Measurements from ENCODE around the gene CD160. TPM values are rescaled to one million over a fixed set of nuclear protein-coding genes. Genes with fewer than 3 reads are reported as not detected.

CD160 gene
- total and polyA plus RNA-seq, 2 experiments from 2014 or later = 0.33 TPM; not detected in 1

- H3K4me3 ChIP-seq = no peak overlapping the region
- in situ Hi-C loops (cut with MboI) = no loop called here
- 92 to 93% methylated on average over 11 of the region's 11 CpGs for WGBS, 2 experiments (ENCODE audit: low coverage in 1 of 2, low lambda C conversion rate in 2 of 2, missing lambda C conversion rate in 2 of 2)
Observed at GRCh38 chr1:145692785-145693443, 26.4 kb upstream of the CD160 start.

GRCh38 chr1:145695821-145696629 lies 23.3 kb upstream of the CD160 start:
- Histone ChIP-seq H3K4me3 (no peak overlapping the region), H3K27me3 (replicated peaks; ENCODE audit: insufficient read depth) (no peaks in the 10 kb centered on the region), H4K20me1 (ENCODE audit: insufficient read depth) (no peaks in the 10 kb centered on the region), H3K36me3 (ENCODE audit: low read depth) (no peaks in the 10 kb centered on the region), H3K9ac (no peak overlapping the region), H3K4me2 (ENCODE audit: unreplicated experiment) (no peak overlapping the region), H3K27ac (no peak overlapping the region), H3K4me1 (ENCODE audit: insufficient read depth) (peaks cover 10% of the 10 kb centered on the region), H3K9me3 (ENCODE audit: low read depth) (no peaks in the 10 kb centered on the region), H3K9me2 (ENCODE audit: insufficient read depth) (no peaks in the 10 kb centered on the region), H2AFZ (no peak overlapping the region), H3F3A (ENCODE audit: insufficient read depth) (no peaks in the 10 kb centered on the region), H3K79me2 (ENCODE audit: insufficient read depth) (no peaks in the 10 kb centered on the region)
- WGBS, 2 experiments (ENCODE audit: low coverage in 1 of 2, low lambda C conversion rate in 2 of 2, missing lambda C conversion rate in 2 of 2) = 80 to 83% methylated on average over 5 of the region's 5 CpGs
- DNase-seq = no peak
- TF ChIP-seq EZH2 (IDR thresholded peaks at IDR 0.05; ENCODE audit: insufficient read depth, poor library complexity, severe bottlenecking) (no peak), EZH2phosphoT487 (IDR thresholded peaks at IDR 0.05; ENCODE audit: insufficient read depth, low read depth) (no peak)
- in situ Hi-C loops (cut with MboI) = no loop called here

More at GRCh38 chr1:145692785-145693443, 26.4 kb upstream of the CD160 start:
- H3K9ac ChIP-seq = no peak overlapping the region
- H4K20me1 ChIP-seq (ENCODE audit: insufficient read depth) = no peaks in the 10 kb centered on the region
- TF ChIP-seq EZH2phosphoT487 (IDR thresholded peaks at IDR 0.05; ENCODE audit: insufficient read depth, low read depth) = no peak
- no peak for TF ChIP-seq EZH2 (IDR thresholded peaks at IDR 0.05; ENCODE audit: insufficient read depth, poor library complexity, severe bottlenecking)
- peaks cover 21% of the 10 kb centered on the region for H3K4me1 ChIP-seq (ENCODE audit: insufficient read depth)
- H3K79me2 ChIP-seq (ENCODE audit: insufficient read depth) = no peaks in the 10 kb centered on the region
- no peaks in the 10 kb centered on the region for H3K36me3 ChIP-seq (ENCODE audit: low read depth)
- no peaks in the 10 kb centered on the region for H3K9me3 ChIP-seq (ENCODE audit: low read depth)
- no peak overlapping the region for H2AFZ ChIP-seq
- H3K9me2 ChIP-seq (ENCODE audit: insufficient read depth) = no peaks in the 10 kb centered on the region
- DNase-seq = no peak
- no peak overlapping the region for H3K27ac ChIP-seq
- H3K4me2 ChIP-seq (ENCODE audit: unreplicated experiment) = no peak overlapping the region
- H3F3A ChIP-seq (ENCODE audit: insufficient read depth) = peaks cover 19% of the 10 kb centered on the region
- no peaks in the 10 kb centered on the region for H3K27me3 ChIP-seq (replicated peaks; ENCODE audit: insufficient read depth)

GRCh38 chr1:145696630-145696960 lies 22.7 kb upstream of the CD160 start:
- no peak overlapping the region for H3K4me2 ChIP-seq (ENCODE audit: unreplicated experiment)
- DNase-seq = no peak
- H3K4me1 ChIP-seq (ENCODE audit: insufficient read depth) = peaks cover 4% of the 10 kb centered on the region
- H3K9me2 ChIP-seq (ENCODE audit: insufficient read depth) = no peaks in the 10 kb centered on the region
- no peak overlapping the region for H3K27ac ChIP-seq
- 92 to 93% methylated on average over 3 of the region's 3 CpGs for WGBS, 2 experiments (ENCODE audit: low coverage in 1 of 2, low lambda C conversion rate in 2 of 2, missing lambda C conversion rate in 2 of 2)
- TF ChIP-seq EZH2 (IDR thresholded peaks at IDR 0.05; ENCODE audit: insufficient read depth, poor library complexity, severe bottlenecking) (no peak), EZH2phosphoT487 (IDR thresholded peaks at IDR 0.05; ENCODE audit: insufficient read depth, low read depth) (no peak)
- no peaks in the 10 kb centered on the region for H3K9me3 ChIP-seq (ENCODE audit: low read depth)
- in situ Hi-C loops (cut with MboI) = no loop called here
- no peak overlapping the region for H2AFZ ChIP-seq
- H3K9ac ChIP-seq = no peak overlapping the region
- H3K79me2 ChIP-seq (ENCODE audit: insufficient read depth) = no peaks in the 10 kb centered on the region
- H3K4me3 ChIP-seq = no peak overlapping the region
- H3F3A ChIP-seq (ENCODE audit: insufficient read depth) = no peaks in the 10 kb centered on the region
- H4K20me1 ChIP-seq (ENCODE audit: insufficient read depth) = no peaks in the 10 kb centered on the region
- no peaks in the 10 kb centered on the region for H3K36me3 ChIP-seq (ENCODE audit: low read depth)
- no peaks in the 10 kb centered on the region for H3K27me3 ChIP-seq (replicated peaks; ENCODE audit: insufficient read depth)

- Histone ChIP-seq H3K4me1 (ENCODE audit: insufficient read depth) (peaks cover 12% of the 10 kb centered on the region), H3K9me2 (ENCODE audit: insufficient read depth) (no peaks in the 10 kb centered on the region), H3K4me2 (ENCODE audit: unreplicated experiment) (no peak overlapping the region), H3K9ac (no peak overlapping the region), H3K27ac (no peak overlapping the region), H3K4me3 (no peak overlapping the region), H3K36me3 (ENCODE audit: low read depth) (no peaks in the 10 kb centered on the region), H3F3A (ENCODE audit: insufficient read depth) (peaks cover 18% of the 10 kb centered on the region), H2AFZ (no peak overlapping the region), H3K27me3 (replicated peaks; ENCODE audit: insufficient read depth) (no peaks in the 10 kb centered on the region; the same call in 1 of the 2 replicates), H3K9me3 (ENCODE audit: low read depth) (no peaks in the 10 kb centered on the region), H4K20me1 (ENCODE audit: insufficient read depth) (no peaks in the 10 kb centered on the region), H3K79me2 (ENCODE audit: insufficient read depth) (no peaks in the 10 kb centered on the region)
- 80 to 84% methylated on average over 2 of the region's 2 CpGs for WGBS, 2 experiments (ENCODE audit: low coverage in 1 of 2, low lambda C conversion rate in 2 of 2, missing lambda C conversion rate in 2 of 2)
- DNase-seq = no peak
- in situ Hi-C loops (cut with MboI) = no loop called here
- TF ChIP-seq EZH2 (IDR thresholded peaks at IDR 0.05; ENCODE audit: insufficient read depth, poor library complexity, severe bottlenecking) = no peak
Observed at GRCh38 chr1:145701306-145701862, 17.9 kb upstream of the CD160 start.

Data from GM23248 (cell line).